Measurements from ENCODE around the gene RBP3. TPM values are rescaled to one million over a fixed set of nuclear protein-coding genes. Genes with fewer than 3 reads are reported as not detected.

The RBP3 gene
- total and polyA plus RNA-seq, 2 donors from 2014 or later = not detected

- FAIRE-seq (no peak), DNase-seq (no peak)
- H3K36me3 ChIP-seq (ENCODE audit: control insufficient read depth in 2 of 3, insufficient read depth in 3 of 3, low read length in 3 of 3) = no peaks in the 10 kb centered on the region
- intact Hi-C loops (cut with DNase I) = no loop called here
- no peak overlapping the region for H3K27ac ChIP-seq (ENCODE audit: low read depth in 2 of 2, low read length in 2 of 2)
- TF ChIP-seq CTCF (IDR thresholded peaks at IDR 0.05; ENCODE audit: borderline replicate concordance, extremely low read depth, insufficient read depth) = no peak
- H3K9me3 ChIP-seq (ENCODE audit: control insufficient read depth in 2 of 3, insufficient read depth in 1 of 3, low read length in 3 of 3) = no peaks in the 10 kb centered on the region
- no peak overlapping the region for H3K9ac ChIP-seq (ENCODE audit: low read length in 3 of 3)
- H3K4me3 ChIP-seq (ENCODE audit: low read length in 3 of 3) = no peak overlapping the region
- no peaks in the 10 kb centered on the region for H3K4me1 ChIP-seq (ENCODE audit: control insufficient read depth in 2 of 3, insufficient read depth in 2 of 3, low read depth in 1 of 3, low read length in 3 of 3)
- H3K27me3 ChIP-seq (ENCODE audit: control insufficient read depth, insufficient read depth, low read length) = no peaks in the 10 kb centered on the region
Measured at GRCh38 chr10:47349516-47349915, 1.4 kb downstream of the RBP3 start.

GRCh38 chr10:47349941-47350371 lies 1.8 kb downstream of the RBP3 start:
- H3K9me3 ChIP-seq (ENCODE audit: control insufficient read depth in 2 of 3, insufficient read depth in 1 of 3, low read length in 3 of 3) = no peaks in the 10 kb centered on the region

GRCh38 chr10:47350671-47351640 lies 2.8 kb downstream of the RBP3 start:
- no peaks in the 10 kb centered on the region for H3K27me3 ChIP-seq (ENCODE audit: control insufficient read depth, insufficient read depth, low read length)
- no peaks in the 10 kb centered on the region for H3K36me3 ChIP-seq (ENCODE audit: control insufficient read depth in 2 of 3, insufficient read depth in 3 of 3, low read length in 3 of 3)
- H3K4me3 ChIP-seq (ENCODE audit: low read length in 3 of 3) = no peak overlapping the region
- H3K27ac ChIP-seq (ENCODE audit: low read depth in 2 of 2, low read length in 2 of 2) = no peak overlapping the region
- no peaks in the 10 kb centered on the region for H3K9me3 ChIP-seq (ENCODE audit: control insufficient read depth in 2 of 3, insufficient read depth in 1 of 3, low read length in 3 of 3)
- no peaks in the 10 kb centered on the region for H3K4me1 ChIP-seq (ENCODE audit: control insufficient read depth in 2 of 3, insufficient read depth in 2 of 3, low read depth in 1 of 3, low read length in 3 of 3)
- DNase-seq (peak in 1 of 5 donors; percentile 57), FAIRE-seq (no peak)
- TF ChIP-seq CTCF (IDR thresholded peaks at IDR 0.05; ENCODE audit: borderline replicate concordance, extremely low read depth, insufficient read depth) = no peak
- intact Hi-C loops (cut with DNase I) = no loop called here
- H3K9ac ChIP-seq (ENCODE audit: low read length in 3 of 3) = no peak overlapping the region

More at GRCh38 chr10:47349941-47350371, 1.8 kb downstream of the RBP3 start:
- TF ChIP-seq CTCF (IDR thresholded peaks at IDR 0.05; ENCODE audit: borderline replicate concordance, extremely low read depth, insufficient read depth) = no peak
- Histone ChIP-seq H3K27ac (ENCODE audit: low read depth in 2 of 2, low read length in 2 of 2) (no peak overlapping the region), H3K36me3 (ENCODE audit: control insufficient read depth in 2 of 3, insufficient read depth in 3 of 3, low read length in 3 of 3) (no peaks in the 10 kb centered on the region), H3K4me3 (ENCODE audit: low read length in 3 of 3) (no peak overlapping the region), H3K4me1 (ENCODE audit: control insufficient read depth in 2 of 3, insufficient read depth in 2 of 3, low read depth in 1 of 3, low read length in 3 of 3) (no peaks in the 10 kb centered on the region), H3K9ac (ENCODE audit: low read length in 3 of 3) (no peak overlapping the region), H3K27me3 (ENCODE audit: control insufficient read depth, insufficient read depth, low read length) (no peaks in the 10 kb centered on the region)
- FAIRE-seq (no peak), DNase-seq (peak in 1 of 5 donors; percentile 70)
- intact Hi-C loops (cut with DNase I) = no loop called here

Measured in kidney (tissue), 14 donors.